GM23338 (cell line): ENCODE data around the gene RBM38. TPM values are rescaled to one million over a fixed set of nuclear protein-coding genes. Genes with fewer than 3 reads are reported as not detected.

Experiments used
- ATAC-seq: fragments of 200-7000 bp; cut with Tn5 transposase; 3 replicates; pipeline ENCODE4 v1.9.1; 2020
- DNase-seq: peaks from one replicate; pipeline ENCODE4 v3.0.0-alpha.2; 2015; ENCODE audit warnings: low spot score
- H2AFZ ChIP-seq: fragments of 200-600 bp; sonication (generic); 2 replicates; pipeline ENCODE4 v1.8.0; 2016; ENCODE audit warnings: antibody characterized with exemption, mild to moderate bottlenecking, moderate library complexity
- H3F3A ChIP-seq: fragments of 200-600 bp; sonication (generic); replicated peaks from 2 replicates; pipeline ENCODE4 v1.8.0; 2017; ENCODE audit warnings: antibody characterized with exemption, mixed run types, low read depth
- H3K27ac ChIP-seq: fragments of 200-600 bp; sonication (generic); 2 replicates; pipeline ENCODE4 v1.6.1; 2016; ENCODE audit warnings: low read depth
- H3K27me3 ChIP-seq: fragments of 200-600 bp; sonication (generic); 2 replicates; pipeline ENCODE4 v1.8.0; 2016; ENCODE audit warnings: mild to moderate bottlenecking, mixed run types, moderate library complexity; ENCODE audit not compliant: insufficient read depth
- H3K36me3 ChIP-seq: fragments of 200-600 bp; sonication (generic); 2 replicates; pipeline ENCODE4 v1.8.0; 2016; ENCODE audit warnings: mild to moderate bottlenecking; ENCODE audit not compliant: insufficient read depth
- H3K4me1 ChIP-seq: fragments of 200-600 bp; sonication (generic); 2 replicates; pipeline ENCODE4 v1.8.0; 2016; ENCODE audit warnings: mild to moderate bottlenecking, moderate library complexity; ENCODE audit not compliant: insufficient read depth
- H3K4me2 ChIP-seq: fragments of 200-600 bp; sonication (generic); 2 replicates; pipeline ENCODE4 v1.7.1; 2017; ENCODE audit warnings: mixed run types
- H3K4me3 ChIP-seq: fragments of 200-600 bp; sonication (generic); 2 replicates; pipeline ENCODE4 v1.6.1; 2016; ENCODE audit warnings: mixed run types
- H3K79me2 ChIP-seq: fragments of 200-600 bp; sonication (generic); replicated peaks from 2 replicates; pipeline ENCODE4 v1.8.0; 2017; ENCODE audit warnings: mild to moderate bottlenecking; ENCODE audit not compliant: insufficient read depth
- H3K9me2 ChIP-seq: fragments of 200-600 bp; sonication (generic); 2 replicates; pipeline ENCODE4 v1.8.0; 2017; ENCODE audit not compliant: insufficient read depth
- H4K20me1 ChIP-seq: fragments of 200-600 bp; sonication (generic); replicated peaks from 2 replicates; pipeline ENCODE4 v1.8.0; 2017; ENCODE audit warnings: mild to moderate bottlenecking; ENCODE audit not compliant: insufficient read depth
- H3K27ac Mint-ChIP-seq: 2 replicates; pipeline ENCODE4 v1.8.0; 2020; ENCODE audit warnings: inconsistent platforms, mild to moderate bottlenecking, moderate library complexity, mixed read lengths
- H3K27me3 Mint-ChIP-seq: 3 replicates; pipeline ENCODE4 v1.8.0; 2022; ENCODE audit warnings: low read depth, mild to moderate bottlenecking, moderate library complexity, mixed read lengths, inconsistent platforms; ENCODE audit not compliant: insufficient read depth, poor library complexity
- H3K36me3 Mint-ChIP-seq: 3 replicates; pipeline ENCODE4 v1.8.0; 2021; ENCODE audit warnings: low read depth, mild to moderate bottlenecking, inconsistent platforms, moderate library complexity, mixed read lengths
- H3K4me1 Mint-ChIP-seq: 3 replicates; pipeline ENCODE4 v1.8.0; 2020; ENCODE audit warnings: mild to moderate bottlenecking, inconsistent platforms, mixed read lengths
- H3K4me3 Mint-ChIP-seq: 3 replicates; pipeline ENCODE4 v1.8.0; 2021; ENCODE audit warnings: moderate library complexity, mild to moderate bottlenecking, inconsistent platforms, mixed read lengths
- H3K9me3 Mint-ChIP-seq: 3 replicates; pipeline ENCODE4 v1.8.0; 2020; ENCODE audit warnings: moderate library complexity, mild to moderate bottlenecking, inconsistent platforms, mixed read lengths
- CREB1 ChIP-seq: fragments of 250-450 bp; sonication (Bioruptor Pico); IDR thresholded peaks from 2 replicates; pipeline ENCODE4 v1.5.0; 2020; ENCODE audit warnings: low read depth, mild to moderate bottlenecking, moderate library complexity
- CTCF ChIP-seq, 2 experiments: fragments of 200-600 bp in 1 of 2; sonication (generic) in 1 of 2; conservative IDR thresholded peaks; 2 replicates each; pipeline versions ENCODE4 v1.5.1 to v1.6.1; 2016 to 2017; ENCODE audit warnings: antibody characterized with exemption in 2 of 2, low read depth in 2 of 2, mild to moderate bottlenecking in 2 of 2, moderate library complexity in 1 of 2
- ETS1 ChIP-seq: IDR thresholded peaks from 2 replicates; pipeline ENCODE4 v1.6.1; 2016; ENCODE audit warnings: antibody characterized with exemption
- EZH2 ChIP-seq: fragments of 200-600 bp; sonication (generic); IDR thresholded peaks from one replicate; pipeline ENCODE4 v1.8.0; 2017; ENCODE audit warnings: antibody characterized with exemption, mild to moderate bottlenecking, low read depth; ENCODE audit not compliant: unreplicated experiment
- EZH2phosphoT487 ChIP-seq: fragments of 200-600 bp; sonication (generic); IDR thresholded peaks from one replicate; pipeline ENCODE4 v1.8.1; 2018; ENCODE audit warnings: antibody characterized with exemption; ENCODE audit not compliant: unreplicated experiment
- JUNB ChIP-seq: IDR thresholded peaks from one replicate; pipeline ENCODE4 v1.6.1; 2016; ENCODE audit warnings: antibody characterized with exemption; ENCODE audit not compliant: unreplicated experiment
- NANOG ChIP-seq: IDR thresholded peaks from 2 replicates; pipeline ENCODE4 v1.6.1; 2016; ENCODE audit warnings: antibody characterized with exemption, borderline replicate concordance
- POLR2AphosphoS5 ChIP-seq: IDR thresholded peaks from 2 replicates; pipeline ENCODE4 v1.6.1; 2016; ENCODE audit warnings: antibody characterized with exemption, low read depth
- REST ChIP-seq: IDR thresholded peaks from one replicate; pipeline ENCODE4 v1.6.1; 2018; ENCODE audit warnings: antibody characterized with exemption; ENCODE audit not compliant: unreplicated experiment
- STAT1 ChIP-seq: IDR thresholded peaks from one replicate; pipeline ENCODE4 v1.6.1; 2016; ENCODE audit warnings: antibody characterized with exemption; ENCODE audit not compliant: unreplicated experiment
- ZNF114 ChIP-seq: fragments of 250-450 bp; sonication (Bioruptor Pico); IDR thresholded peaks from 2 replicates; pipeline ENCODE4 v1.5.0; 2020; ENCODE audit warnings: mild to moderate bottlenecking, moderate library complexity
- ZNF331 ChIP-seq: fragments of 250-450 bp; sonication (Bioruptor Pico); IDR thresholded peaks from 2 replicates; pipeline ENCODE4 v1.5.0; 2020; ENCODE audit warnings: low read depth, mild to moderate bottlenecking, moderate library complexity
- ZNF462 ChIP-seq: fragments of 250-450 bp; sonication (Bioruptor Pico); IDR thresholded peaks from 2 replicates; pipeline ENCODE4 v1.5.0; 2020; ENCODE audit warnings: mild to moderate bottlenecking, moderate library complexity
- polyA plus RNA-seq: library from polyadenylated mRNA; unstranded; fragments of >200 nt; fragmentation: Nextera tagmentation; extraction: Ambion mirVana; gene quantifications from 2 replicates; pipeline ENCODE4 v1.2.1, GENCODE V29; 2016
- total RNA-seq: library from RNA; depleted of rRNA; stranded (reverse); fragments of >200 nt; shearing (Covaris generic); gene quantifications from 2 replicates; pipeline ENCODE4 v1.2.3, GENCODE V29; 2014

RBM38 gene
- total and polyA plus RNA-seq, 2 experiments from 2014 or later, result 22.9 to 80.5 TPM

GRCh38 chr20:57449398-57450354, 58.5 kb downstream of the RBM38 start:
- H3K27me3 Mint-ChIP-seq, result peaks cover 9% of the 10 kb centered on the region
- no peak overlapping the region for H3K27ac Mint-ChIP-seq
- no peak for DNase-seq
- H3K4me1 Mint-ChIP-seq, result peaks cover 7% of the 10 kb centered on the region
- H3K4me2 ChIP-seq, result no peak overlapping the region
- no peak overlapping the region for H3K27ac ChIP-seq
- no peak overlapping the region for H2AFZ ChIP-seq
- no peaks in the 10 kb centered on the region for H4K20me1 ChIP-seq
- H3K36me3 Mint-ChIP-seq, result no peaks in the 10 kb centered on the region
- no peaks in the 10 kb centered on the region for H3F3A ChIP-seq
- H3K9me3 Mint-ChIP-seq, result no peaks in the 10 kb centered on the region; the same call in 2 of the 3 replicates
- no peak for TF ChIP-seq ZNF462
- TF ChIP-seq ZNF331 (CRISPR knock-in tag), result no peak
- TF ChIP-seq ETS1, result no peak
- no peak for TF ChIP-seq EZH2
- TF ChIP-seq STAT1, result no peak
- no peak for TF ChIP-seq EZH2phosphoT487
- no peak for TF ChIP-seq NANOG
- TF ChIP-seq REST, result no peak
- no peak for TF ChIP-seq CREB1 (CRISPR knock-in tag)
- TF ChIP-seq JUNB, result no peak
- TF ChIP-seq ZNF114 (CRISPR knock-in tag), result no peak
- no peak for TF ChIP-seq POLR2AphosphoS5
- no peak for TF ChIP-seq CTCF (conservative IDR thresholded peaks at IDR 0.05; ENCODE audit: low read depth in 2 of 2)
- no peaks in the 10 kb centered on the region for H3K9me2 ChIP-seq
- no peaks in the 10 kb centered on the region for H3K27me3 ChIP-seq
- no peak overlapping the region for H3K4me3 Mint-ChIP-seq
- H3K36me3 ChIP-seq, result no peaks in the 10 kb centered on the region
- no peak for ATAC-seq
- no peaks in the 10 kb centered on the region for H3K79me2 ChIP-seq
- H3K4me1 ChIP-seq, result no peaks in the 10 kb centered on the region
- H3K4me3 ChIP-seq, result no peak overlapping the region
